H1 (cell line): ENCODE results near the gene ACP4. TPM values are rescaled to one million over a fixed set of nuclear protein-coding genes. Genes with fewer than 3 reads are reported as not detected.

Source experiments
- CTCF ChIA-PET: fragments of 300-600 bp; sonication (Branson Sonifier 250); formaldehyde crosslinking; loops from one replicate; lab custom pipeline; 2021; ENCODE audit not compliant: partially characterized antibody; lab: Charles Lee
- POLR2A ChIA-PET: fragments of 300-600 bp; sonication (Branson Sonifier 250); formaldehyde crosslinking; loops from one replicate; lab custom pipeline; 2021; ENCODE audit warnings: inconsistent platforms; ENCODE audit not compliant: partially characterized antibody; lab: Charles Lee
- DNase-seq, 2 experiments: peaks; one replicate each; pipeline versions ENCODE4 v3.0.0 to v3.0.0-alpha.2; 2010 to 2022; ENCODE audit warnings: low spot score in 2 of 2, low read depth in 1 of 2, mixed read lengths in 1 of 2
- FAIRE-seq: peaks from 2 replicates; lab custom pipeline; 2011; peaks lifted over from hg19 to GRCh38; lab: Jason Lieb, UNC
- H2AFZ ChIP-seq: 2 replicates; pipeline ENCODE4 v1.8.1; 2012; ENCODE audit warnings: low read length, inconsistent platforms
- H2AK5ac ChIP-seq: 2 replicates; pipeline ENCODE4 v1.6.1; 2013; ENCODE audit warnings: low read depth, low read length
- H2BK120ac ChIP-seq: replicated peaks from 2 replicates; pipeline ENCODE3; 2013; ENCODE audit warnings: low read depth, low read length, inconsistent platforms
- H2BK12ac ChIP-seq: 2 replicates; pipeline ENCODE4 v1.6.1; 2013; ENCODE audit warnings: low read depth, low read length
- H2BK15ac ChIP-seq: 2 replicates; pipeline ENCODE4 v1.6.1; 2013; ENCODE audit warnings: low read length
- H2BK20ac ChIP-seq: 2 replicates; pipeline ENCODE4 v1.6.1; 2013; ENCODE audit warnings: low read length
- H2BK5ac ChIP-seq: 2 replicates; pipeline ENCODE4 v1.6.1; 2013; ENCODE audit warnings: low read depth, low read length
- H3K14ac ChIP-seq: 2 replicates; pipeline ENCODE4 v1.6.1; 2013; ENCODE audit warnings: inconsistent platforms; ENCODE audit not compliant: insufficient read length
- H3K18ac ChIP-seq: 2 replicates; pipeline ENCODE4 v1.6.1; 2013; ENCODE audit warnings: low read length; ENCODE audit errors: extremely low read depth
- H3K23ac ChIP-seq: 2 replicates; pipeline ENCODE4 v1.6.1; 2013; ENCODE audit warnings: inconsistent platforms; ENCODE audit not compliant: insufficient read length
- H3K23me2 ChIP-seq: 2 replicates; pipeline ENCODE4 v1.6.1; 2013; ENCODE audit warnings: low read depth, low read length
- H3K27ac ChIP-seq: 2 replicates; pipeline ENCODE4 v1.6.1; 2011; ENCODE audit warnings: low read depth, low read length, inconsistent platforms
- H3K27me3 ChIP-seq, 4 experiments: replicated peaks in 1 of 4; 1 replicate in 1 of 4; 2 replicates in 3 of 4; pipeline versions ENCODE4 v1.6.1 to v1.8.1; 2011 to 2013; ENCODE audit warnings: low read length in 3 of 4, mild to moderate bottlenecking in 3 of 4, inconsistent platforms in 2 of 4, mixed read lengths in 2 of 4, moderate library complexity in 1 of 4; ENCODE audit not compliant: control insufficient read depth in 3 of 4, insufficient read depth in 3 of 4; ENCODE audit errors: extremely low read depth in 1 of 4
- H3K36me3 ChIP-seq, 4 experiments: 2 replicates each; pipeline versions ENCODE4 v1.6.1 to v1.8.1; 2011 to 2013; ENCODE audit warnings: mild to moderate bottlenecking in 4 of 4, low read length in 3 of 4, moderate library complexity in 2 of 4, control low read depth in 1 of 4, inconsistent platforms in 1 of 4; ENCODE audit not compliant: insufficient read depth in 4 of 4, control insufficient read depth in 2 of 4
- H3K4ac ChIP-seq: replicated peaks from 2 replicates; pipeline ENCODE3; 2013; ENCODE audit warnings: low read length, low read depth, mixed read lengths, inconsistent platforms; ENCODE audit not compliant: insufficient read length
- H3K4me1 ChIP-seq, 4 experiments: replicated peaks in 1 of 4; 1 replicate in 1 of 4; 2 replicates in 3 of 4; pipeline versions ENCODE4 v1.6.1 to v1.8.1; 2011 to 2013; ENCODE audit warnings: low read length in 3 of 4, inconsistent platforms in 2 of 4, mixed read lengths in 1 of 4; ENCODE audit not compliant: insufficient read depth in 4 of 4, control insufficient read depth in 3 of 4
- H3K4me2 ChIP-seq, 2 experiments: 2 replicates each; pipeline versions ENCODE4 v1.6.1 to v1.8.1; 2011 to 2013; ENCODE audit warnings: low read depth in 2 of 2, low read length in 2 of 2, control low read depth in 1 of 2, inconsistent platforms in 1 of 2, mild to moderate bottlenecking in 1 of 2; ENCODE audit not compliant: insufficient read depth in 1 of 2
- H3K4me3 ChIP-seq, 4 experiments: fragments of 200-600, 300-600 bp in 1 of 4; sonication (generic), shearing (Covaris generic), sonication (Bioruptor Twin) in 1 of 4; 2 replicates each; pipeline versions ENCODE4 v1.5.1 to v1.8.1; 2011 to 2016; ENCODE audit warnings: low read length in 4 of 4, low read depth in 3 of 4, control low read depth in 2 of 4, inconsistent platforms in 2 of 4, mild to moderate bottlenecking in 2 of 4, mixed read lengths in 1 of 4, moderate library complexity in 1 of 4; ENCODE audit not compliant: insufficient read depth in 2 of 4; ENCODE audit errors: extremely low read depth in 1 of 4
- H3K56ac ChIP-seq: replicated peaks from 2 replicates; pipeline ENCODE3; 2013; ENCODE audit warnings: low read depth, mild to moderate bottlenecking, mixed read lengths, low read length, inconsistent platforms; ENCODE audit not compliant: insufficient read length
- H3K79me1 ChIP-seq: 2 replicates; pipeline ENCODE4 v1.6.1; 2013; ENCODE audit warnings: low read depth, low read length, control low read depth
- H3K79me2 ChIP-seq, 2 experiments: 2 replicates each; pipeline versions ENCODE4 v1.6.1 to v1.8.1; 2012 to 2013; ENCODE audit warnings: low read length in 2 of 2, mild to moderate bottlenecking in 2 of 2, inconsistent platforms in 1 of 2; ENCODE audit not compliant: insufficient read depth in 2 of 2, control insufficient read depth in 1 of 2
- H3K9ac ChIP-seq, 4 experiments: replicated peaks in 1 of 4; 1 replicate in 1 of 4; 2 replicates in 3 of 4; pipeline versions ENCODE4 v1.6.1 to v1.8.1; 2011 to 2013; ENCODE audit warnings: low read depth in 3 of 4, low read length in 3 of 4, control low read depth in 2 of 4, mild to moderate bottlenecking in 2 of 4, moderate library complexity in 2 of 4, inconsistent platforms in 1 of 4; ENCODE audit errors: extremely low read depth in 1 of 4
- H3K9me3 ChIP-seq, 2 experiments: 2 replicates each; pipeline versions ENCODE4 v1.6.1 to v1.8.1; 2012 to 2013; ENCODE audit warnings: mild to moderate bottlenecking in 2 of 2, moderate library complexity in 2 of 2, control low read depth in 1 of 2, inconsistent platforms in 1 of 2, low read depth in 1 of 2, low read length in 1 of 2, mixed read lengths in 1 of 2; ENCODE audit not compliant: insufficient read depth in 2 of 2
- H4K20me1 ChIP-seq, 2 experiments: replicated peaks in 1 of 2; 2 replicates each; pipeline versions ENCODE3 to v1.8.1; 2011 to 2013; ENCODE audit warnings: inconsistent platforms in 2 of 2, low read length in 2 of 2, mild to moderate bottlenecking in 1 of 2; ENCODE audit not compliant: insufficient read depth in 2 of 2, control insufficient read depth in 1 of 2
- H4K5ac ChIP-seq: 2 replicates; pipeline ENCODE4 v1.6.1; 2013; ENCODE audit warnings: low read length, low read depth, mixed read lengths, inconsistent platforms; ENCODE audit not compliant: insufficient read length
- H4K8ac ChIP-seq: 2 replicates; pipeline ENCODE4 v1.8.0; 2013; ENCODE audit warnings: mild to moderate bottlenecking, moderate library complexity, low read length, inconsistent platforms; ENCODE audit not compliant: insufficient read depth; ENCODE audit errors: extremely low read depth
- H4K91ac ChIP-seq: replicated peaks from 2 replicates; pipeline ENCODE3; 2013; ENCODE audit warnings: low read length, mixed read lengths, inconsistent platforms; ENCODE audit not compliant: insufficient read length
- ATF2 ChIP-seq: IDR thresholded peaks from 2 replicates; pipeline ENCODE4 v1.6.1; 2012; ENCODE audit warnings: low read length, inconsistent platforms
- BACH1 ChIP-seq: IDR thresholded peaks from 2 replicates; pipeline ENCODE4 v1.6.1; 2012; ENCODE audit warnings: low read length, improper control_type of control experiment
- BCL11A ChIP-seq, 2 experiments: IDR thresholded peaks; one replicate each; pipeline ENCODE4 v1.6.1; 2011; ENCODE audit warnings: low read depth in 2 of 2, low read length in 2 of 2, mild to moderate bottlenecking in 2 of 2
- BRCA1 ChIP-seq: IDR thresholded peaks from 2 replicates; pipeline ENCODE4 v1.6.1; 2012; ENCODE audit warnings: low read depth, low read length, improper control_type of control experiment
- CBX8 ChIP-seq: fragments of 300-800, 300-1000 bp; sonication (generic); IDR thresholded peaks from 2 replicates; pipeline ENCODE4 v1.7.1; 2016; ENCODE audit warnings: low read depth, low read length, borderline replicate concordance
- CTBP2 ChIP-seq: IDR thresholded peaks from 2 replicates; pipeline ENCODE4 v1.7.0; 2011; ENCODE audit warnings: borderline replicate concordance, mild to moderate bottlenecking, moderate library complexity, mixed read lengths, low read length; ENCODE audit not compliant: insufficient read depth, insufficient read length
- GABPA ChIP-seq: IDR thresholded peaks from 2 replicates; pipeline ENCODE4 v1.6.1; 2011; ENCODE audit warnings: mild to moderate bottlenecking, low read length, moderate library complexity, borderline replicate concordance; ENCODE audit not compliant: insufficient read depth
- HDAC2 ChIP-seq, 2 experiments: fragments of 300-600 bp in 1 of 2; sonication (generic) in 1 of 2; IDR thresholded peaks; 2 replicates each; pipeline ENCODE4 v1.6.1; 2011 to 2012; ENCODE audit warnings: low read depth in 2 of 2, low read length in 2 of 2, mild to moderate bottlenecking in 2 of 2, moderate library complexity in 2 of 2, borderline replicate concordance in 1 of 2, inconsistent platforms in 1 of 2
- KDM5A ChIP-seq: fragments of 200-600 bp; IDR thresholded peaks from 2 replicates; pipeline ENCODE4 v1.7.1; 2012; ENCODE audit warnings: mild to moderate bottlenecking, low read length, inconsistent platforms, mixed read lengths
- MAFK ChIP-seq: IDR thresholded peaks from 2 replicates; pipeline ENCODE4 v1.6.1; 2012; ENCODE audit warnings: low read depth, mild to moderate bottlenecking, improper control_type of control experiment, low read length
- TAF7 ChIP-seq: optimal IDR thresholded peaks from 2 replicates; pipeline ENCODE3; 2011; ENCODE audit warnings: low read depth, mild to moderate bottlenecking, inconsistent platforms, low read length, moderate library complexity, borderline replicate concordance
- WGBS, 2 experiments: shearing (Covaris generic) in 1 of 2; methylation state at CpG; one replicate each; pipeline versions ENCODE4 v1.1.6 to v1.1.7; 2013 to 2015; ENCODE audit warnings: low lambda C conversion rate in 2 of 2, mixed read lengths in 2 of 2, inconsistent platforms in 1 of 2, low coverage in 1 of 2, missing lambda C conversion rate in 1 of 2; ENCODE audit not compliant: insufficient replicate concordance in 2 of 2, insufficient coverage in 1 of 2, insufficient read length in 1 of 2; ENCODE audit errors: extremely low coverage in 1 of 2, missing lambda C conversion rate in 1 of 2; 5-methylcytosine and 5-hydroxymethylcytosine counted together
- polyA plus RNA-seq, 7 experiments: library from polyadenylated mRNA; depleted of rRNA in 3 of 7; stranded (reverse) in 5 of 7; unstranded in 2 of 7; fragments of >200 nt in 5 of 7; fragments of 200-250 nt in 2 of 7; gene quantifications; 1 replicate in 5 of 7; 2 replicates in 1 of 7; 4 replicates in 1 of 7; pipeline versions ENCODE4 v1.2.1 to v1.2.3, GENCODE V29; 2011 to 2013; ENCODE audit warnings: missing spikeins in 2 of 7, mixed read lengths in 2 of 7
- total RNA-seq: library from RNA; stranded (reverse); fragmentation: NEBNext Ultra II Directional; extraction: Animal tissue kit (Norgen Biotek cat#: 25700); gene quantifications from 2 replicates; pipeline ENCODE4 v1.2.1, GENCODE V29; 2021

ACP4 gene
- total and polyA plus RNA-seq, 2 of the 8 experiments (the other 6 are each of a cell fraction or from before 2014, with no cell fraction given), result not detected

GRCh38 chr19:50753879-50754278 lies 36.3 kb upstream of the ACP4 start:
- H2BK15ac ChIP-seq, result no peak overlapping the region
- DNase-seq (no peak), FAIRE-seq (no peak)
- no peak overlapping the region for H3K18ac ChIP-seq
- H3K36me3 ChIP-seq, result no peaks in the 10 kb centered on the region
- H3K4me2 ChIP-seq, result no peak overlapping the region
- H4K5ac ChIP-seq, result no peak overlapping the region
- no peak overlapping the region for H2AK5ac ChIP-seq
- no peak overlapping the region for H4K91ac ChIP-seq
- H2AFZ ChIP-seq, result no peak overlapping the region
- no peak overlapping the region for H3K27ac ChIP-seq
- H3K79me1 ChIP-seq, result no peaks in the 10 kb centered on the region
- no peak overlapping the region for H3K4ac ChIP-seq
- H4K8ac ChIP-seq, result no peak overlapping the region
- no peak overlapping the region for H3K14ac ChIP-seq
- no peak overlapping the region for H2BK120ac ChIP-seq
- no peak overlapping the region for H3K56ac ChIP-seq
- no peak overlapping the region for H2BK5ac ChIP-seq
- no peak overlapping the region for H3K4me3 ChIP-seq
- ChIA-PET CTCF (interaction anchor here (0.6 to 1.4 kb wide), 5 partner anchors 29 to 860 kb away, joined by 3 to 6 read pairs (median 3); no protein-coding TSS in a partner anchor), POLR2A (interaction anchor here (1.7 kb wide), 1 partner anchor 50 kb away, joined by 4 read pairs; no protein-coding TSS in a partner anchor)
- H3K23me2 ChIP-seq, result no peaks in the 10 kb centered on the region
- H4K20me1 ChIP-seq, result no peaks in the 10 kb centered on the region
- H2BK20ac ChIP-seq, result no peak overlapping the region
- peaks cover 0 to 1% (median 0%) of the 10 kb centered on the region in 4 experiments; a peak in 1 of 7 replicates for H3K27me3 ChIP-seq
- TF ChIP-seq CBX8 (no peak), TAF7 (no peak), BCL11A (IDR thresholded peaks at IDR 0.05; ENCODE audit: low read depth in 2 of 2, low read length in 2 of 2) (no peak), CTBP2 (no peak), KDM5A (no peak), HDAC2 (IDR thresholded peaks at IDR 0.05; ENCODE audit: borderline replicate concordance in 1 of 2, low read depth in 2 of 2, low read length in 2 of 2) (no peak), BACH1 (no peak), GABPA (no peak), MAFK (no peak), BRCA1 (no peak), ATF2 (no peak)
- H3K79me2 ChIP-seq, result no peaks in the 10 kb centered on the region
- H2BK12ac ChIP-seq, result no peak overlapping the region
- H3K4me1 ChIP-seq, result no peaks in the 10 kb centered on the region
- H3K9me3 ChIP-seq, result no peaks in the 10 kb centered on the region
- WGBS, 2 experiments, result 85% methylated on average over 4 of the region's 4 CpGs; no CpG with 5 or more reads in 1 of the 2 experiments
- H3K23ac ChIP-seq, result no peak overlapping the region
- H3K9ac ChIP-seq, result no peak overlapping the region
